Epithelial cell of proximal tubule (primary cell): ENCODE results near the gene FOXK2. TPM values are rescaled to one million over a fixed set of nuclear protein-coding genes. Genes with fewer than 3 reads are reported as not detected.

Experiments
- DNase-seq: peaks from one replicate; pipeline ENCODE4 v3.0.0-alpha.2; 2011; ENCODE audit warnings: low read depth
- H3K4me3 ChIP-seq: 2 replicates; pipeline ENCODE4 v1.5.1; 2011; ENCODE audit warnings: low read depth, mild to moderate bottlenecking, low read length
- total RNA-seq: library from RNA; depleted of rRNA; stranded (reverse); fragments of >200 nt; gene quantifications from 2 replicates; pipeline ENCODE4 v1.2.3, GENCODE V29; 2015
- TF ChIP-seq, protein P1 (sequence below): conservative IDR thresholded peaks from 2 replicates; pipeline ENCODE4 v1.5.1; 2012; ENCODE audit warnings: low read depth, mild to moderate bottlenecking, low read length

Gene FOXK2
- total RNA-seq, 1 donor from 2014 or later, result 33.4 TPM

DNA sequence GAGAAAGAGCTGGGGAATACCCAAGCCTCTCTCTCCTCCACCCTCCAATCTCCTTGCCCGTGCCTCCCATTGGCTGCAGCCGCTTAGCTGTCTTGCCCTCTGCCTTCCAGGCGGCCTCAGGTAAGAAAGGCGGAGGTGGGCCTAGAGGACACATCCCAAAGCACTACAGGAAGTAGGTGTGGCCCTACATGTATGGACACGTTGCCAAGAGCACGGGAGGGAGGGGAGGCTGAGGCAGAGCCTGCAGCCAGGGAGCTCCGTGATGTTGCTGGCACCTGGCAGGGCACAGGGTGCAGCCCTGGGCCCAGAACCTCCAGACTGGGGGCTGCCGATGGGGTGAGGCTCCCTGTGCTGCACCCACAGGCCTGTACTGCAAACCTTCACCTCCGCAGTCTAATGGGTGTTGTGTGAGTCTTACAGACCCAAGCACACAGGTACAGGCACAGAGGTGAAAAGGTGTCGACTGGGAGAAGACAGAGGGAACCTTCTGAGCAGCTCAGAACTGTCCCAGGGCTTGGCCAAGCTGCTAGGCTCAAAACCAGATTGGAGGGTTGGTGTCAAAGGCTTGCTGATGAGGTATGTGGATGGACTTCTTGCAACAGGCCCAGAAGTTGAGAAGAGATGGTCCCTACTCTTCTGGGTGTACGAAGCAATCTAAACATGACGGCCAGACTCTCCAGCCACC lies 23.5 kb upstream of the FOXK2 start:
- TF ChIP-seq, protein P1, sequence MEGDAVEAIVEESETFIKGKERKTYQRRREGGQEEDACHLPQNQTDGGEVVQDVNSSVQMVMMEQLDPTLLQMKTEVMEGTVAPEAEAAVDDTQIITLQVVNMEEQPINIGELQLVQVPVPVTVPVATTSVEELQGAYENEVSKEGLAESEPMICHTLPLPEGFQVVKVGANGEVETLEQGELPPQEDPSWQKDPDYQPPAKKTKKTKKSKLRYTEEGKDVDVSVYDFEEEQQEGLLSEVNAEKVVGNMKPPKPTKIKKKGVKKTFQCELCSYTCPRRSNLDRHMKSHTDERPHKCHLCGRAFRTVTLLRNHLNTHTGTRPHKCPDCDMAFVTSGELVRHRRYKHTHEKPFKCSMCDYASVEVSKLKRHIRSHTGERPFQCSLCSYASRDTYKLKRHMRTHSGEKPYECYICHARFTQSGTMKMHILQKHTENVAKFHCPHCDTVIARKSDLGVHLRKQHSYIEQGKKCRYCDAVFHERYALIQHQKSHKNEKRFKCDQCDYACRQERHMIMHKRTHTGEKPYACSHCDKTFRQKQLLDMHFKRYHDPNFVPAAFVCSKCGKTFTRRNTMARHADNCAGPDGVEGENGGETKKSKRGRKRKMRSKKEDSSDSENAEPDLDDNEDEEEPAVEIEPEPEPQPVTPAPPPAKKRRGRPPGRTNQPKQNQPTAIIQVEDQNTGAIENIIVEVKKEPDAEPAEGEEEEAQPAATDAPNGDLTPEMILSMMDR, result no peak
- H3K4me3 ChIP-seq, result no peak overlapping the region
- DNase-seq, result no peak

- TF ChIP-seq, protein P1, result no peak
- H3K4me3 ChIP-seq, result peak overlapping the region; percentile 67
- no peak for DNase-seq
Observed at GRCh38 chr17:82496529-82497434, 22.8 kb upstream of the FOXK2 start.

DNA sequence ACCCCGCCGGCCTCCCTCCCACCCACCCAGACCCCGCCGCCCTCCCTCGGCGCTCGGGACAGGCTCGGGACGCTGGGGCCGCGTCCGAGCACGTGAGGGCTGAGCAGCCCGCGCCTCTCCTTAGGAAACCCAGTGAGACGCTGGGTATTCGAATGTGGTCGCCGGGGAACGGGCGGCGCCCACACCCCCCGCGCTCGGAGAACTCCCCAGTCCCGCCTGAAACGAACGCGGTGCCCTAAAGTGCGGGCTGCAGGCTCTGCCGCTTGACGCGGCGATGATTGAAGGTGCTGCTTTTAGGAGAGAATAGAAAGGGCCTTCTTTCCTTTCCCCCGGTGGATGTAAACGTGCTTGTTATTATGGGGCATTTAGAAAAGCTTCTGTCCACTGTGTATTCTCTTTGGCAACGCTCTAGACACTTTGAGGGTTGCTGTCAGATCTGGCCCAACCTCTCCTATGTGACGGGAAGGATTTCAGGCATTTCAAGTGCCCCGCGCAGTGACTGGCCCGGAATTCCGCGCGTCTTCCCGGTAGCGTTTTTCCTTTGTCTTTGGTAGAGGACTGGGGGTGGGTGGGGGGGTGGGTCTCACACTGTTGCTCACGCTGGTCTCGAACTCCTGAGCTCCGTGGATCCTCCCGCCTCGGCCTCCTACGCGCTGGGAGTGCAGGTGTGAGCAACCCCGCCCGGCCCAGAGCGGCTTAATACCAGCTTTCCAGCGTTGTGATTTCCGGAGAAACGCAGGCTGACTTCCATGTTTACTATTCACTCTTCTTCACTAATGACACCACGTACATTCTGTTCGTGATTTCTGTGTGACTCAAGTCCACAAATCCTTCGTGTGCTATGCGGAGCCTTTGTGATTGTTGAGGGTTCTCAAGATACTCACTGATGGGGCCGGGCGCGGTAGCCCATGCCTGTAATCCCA lies 21.8 kb upstream of the FOXK2 start:
- H3K4me3 ChIP-seq, result peak overlapping the region; percentile 61
- no peak for DNase-seq
- TF ChIP-seq, protein P1, result no peak

GRCh38 chr17:82502207-82502606 lies 17.3 kb upstream of the FOXK2 start:
- TF ChIP-seq, protein P1, result no peak
- no peak for DNase-seq
- H3K4me3 ChIP-seq, result no peak overlapping the region

DNA sequence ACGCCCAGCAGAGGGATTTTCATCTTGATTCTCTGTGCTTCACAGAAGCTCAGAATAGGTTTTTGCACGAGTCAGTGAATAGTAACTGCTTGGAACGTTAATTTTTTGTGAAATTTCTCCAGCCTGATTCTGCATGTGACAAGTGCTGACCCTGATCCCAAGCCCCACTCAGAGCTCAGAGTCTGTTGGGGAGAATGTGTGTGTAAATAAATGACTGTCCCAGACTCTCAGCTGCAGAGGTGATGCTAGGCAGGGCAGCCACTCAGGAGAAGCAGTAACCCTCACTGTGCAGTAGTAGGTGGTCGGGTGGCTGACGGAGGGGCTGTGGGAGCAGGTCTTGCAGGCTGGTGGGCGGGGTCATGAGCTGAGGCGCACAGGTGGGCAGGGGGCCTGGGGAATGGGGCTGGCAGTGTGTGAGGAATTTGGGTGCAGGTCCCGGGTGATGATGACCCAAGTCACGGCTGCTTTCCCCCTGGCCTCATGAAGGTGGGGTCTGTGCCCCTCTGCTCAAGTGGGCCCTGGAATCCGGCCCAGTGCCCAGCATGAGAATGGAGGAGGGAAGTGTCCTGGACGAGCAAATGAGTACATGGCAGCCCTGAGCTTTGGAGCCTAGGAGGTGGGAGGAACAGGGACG lies 16.3 kb upstream of the FOXK2 start:
- TF ChIP-seq, protein P1, result no peak
- no peak overlapping the region for H3K4me3 ChIP-seq
- no peak for DNase-seq

- H3K4me3 ChIP-seq, result no peak overlapping the region
- TF ChIP-seq, protein P1, result no peak
- DNase-seq, result no peak
Observed at GRCh38 chr17:82503728-82504308, 15.7 kb upstream of the FOXK2 start.
